BJ (cell line): Measurements from ENCODE around the gene SYNRG. TPM values are rescaled to one million over a fixed set of nuclear protein-coding genes. Genes with fewer than 3 reads are reported as not detected.

Experiments used
- CTCF ChIA-PET: fragments of 350-600 bp; formaldehyde crosslinking; extraction: SDS; loops from one replicate; lab custom pipeline; 2021; ENCODE audit warnings: antibody characterized with exemption, inconsistent platforms; lab: Yijun Ruan, JAX
- POLR2A ChIA-PET: fragments of 300-600 bp; sonication (Branson Sonifier 250); formaldehyde crosslinking; extraction: SDS; loops from one replicate; lab custom pipeline; 2021; ENCODE audit warnings: antibody characterized with exemption; lab: Charles Lee
- DNase-seq: peaks from one replicate; pipeline ENCODE4 v3.0.0-alpha.2; 2011; ENCODE audit warnings: low read depth
- H3K27me3 ChIP-seq: 2 replicates; pipeline ENCODE4 v1.6.0; 2011; ENCODE audit warnings: low read length; ENCODE audit not compliant: control insufficient read depth, insufficient read depth
- H3K36me3 ChIP-seq: 2 replicates; pipeline ENCODE4 v1.5.1; 2011; ENCODE audit warnings: low read length; ENCODE audit not compliant: control insufficient read depth, insufficient read depth
- H3K4me3 ChIP-seq: 2 replicates; pipeline ENCODE4 v1.5.1; 2011; ENCODE audit warnings: low read depth, mild to moderate bottlenecking, control low read depth, low read length
- polyA plus RNA-seq: library from polyadenylated mRNA; depleted of rRNA; stranded (reverse); fragments of >200 nt; gene quantifications from 2 replicates; pipeline ENCODE4 v1.2.3, GENCODE V29; 2011
- TF ChIP-seq, protein P1 (sequence below): IDR thresholded peaks from 2 replicates; pipeline ENCODE4 v1.5.1; 2011; ENCODE audit warnings: low read depth, mild to moderate bottlenecking, control low read depth, inconsistent platforms, low read length, moderate library complexity; ENCODE audit not compliant: insufficient read depth

The SYNRG gene
- polyA plus RNA-seq, 1 experiment, result 10.2 TPM

DNA sequence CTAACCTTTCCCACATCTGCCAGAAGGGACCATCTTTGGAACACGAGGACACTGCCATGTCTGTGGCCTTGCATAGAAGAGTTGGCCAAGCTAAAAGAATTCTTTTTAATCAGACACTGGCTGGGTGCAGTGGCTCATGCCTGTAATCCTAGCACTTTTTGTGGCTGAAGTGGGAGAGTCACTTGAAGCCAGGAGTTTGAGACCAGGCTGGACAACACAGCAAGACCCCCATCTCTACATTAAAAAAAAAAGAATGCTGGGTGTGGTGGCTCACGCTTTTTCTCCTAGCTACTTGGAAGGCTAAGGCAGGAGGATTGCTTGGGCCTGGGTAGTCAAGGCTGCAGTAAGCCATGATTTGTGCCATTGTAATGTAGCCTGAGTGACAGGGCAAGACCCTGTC is 128.8 kb downstream of the SYNRG start:
- H3K36me3 ChIP-seq, result no peaks in the 10 kb centered on the region; the same call in 1 of the 2 replicates
- ChIA-PET CTCF (interaction anchor here (0.6 to 1.2 kb wide), 2 partner anchors 11 to 16 kb away, joined by 3 to 6 read pairs; no protein-coding TSS in a partner anchor), POLR2A (no interaction called here)
- H3K27me3 ChIP-seq, result no peaks in the 10 kb centered on the region
- H3K4me3 ChIP-seq, result no peak overlapping the region
- TF ChIP-seq, protein P1, sequence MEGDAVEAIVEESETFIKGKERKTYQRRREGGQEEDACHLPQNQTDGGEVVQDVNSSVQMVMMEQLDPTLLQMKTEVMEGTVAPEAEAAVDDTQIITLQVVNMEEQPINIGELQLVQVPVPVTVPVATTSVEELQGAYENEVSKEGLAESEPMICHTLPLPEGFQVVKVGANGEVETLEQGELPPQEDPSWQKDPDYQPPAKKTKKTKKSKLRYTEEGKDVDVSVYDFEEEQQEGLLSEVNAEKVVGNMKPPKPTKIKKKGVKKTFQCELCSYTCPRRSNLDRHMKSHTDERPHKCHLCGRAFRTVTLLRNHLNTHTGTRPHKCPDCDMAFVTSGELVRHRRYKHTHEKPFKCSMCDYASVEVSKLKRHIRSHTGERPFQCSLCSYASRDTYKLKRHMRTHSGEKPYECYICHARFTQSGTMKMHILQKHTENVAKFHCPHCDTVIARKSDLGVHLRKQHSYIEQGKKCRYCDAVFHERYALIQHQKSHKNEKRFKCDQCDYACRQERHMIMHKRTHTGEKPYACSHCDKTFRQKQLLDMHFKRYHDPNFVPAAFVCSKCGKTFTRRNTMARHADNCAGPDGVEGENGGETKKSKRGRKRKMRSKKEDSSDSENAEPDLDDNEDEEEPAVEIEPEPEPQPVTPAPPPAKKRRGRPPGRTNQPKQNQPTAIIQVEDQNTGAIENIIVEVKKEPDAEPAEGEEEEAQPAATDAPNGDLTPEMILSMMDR, result no peak
- DNase-seq, result no peak

DNA sequence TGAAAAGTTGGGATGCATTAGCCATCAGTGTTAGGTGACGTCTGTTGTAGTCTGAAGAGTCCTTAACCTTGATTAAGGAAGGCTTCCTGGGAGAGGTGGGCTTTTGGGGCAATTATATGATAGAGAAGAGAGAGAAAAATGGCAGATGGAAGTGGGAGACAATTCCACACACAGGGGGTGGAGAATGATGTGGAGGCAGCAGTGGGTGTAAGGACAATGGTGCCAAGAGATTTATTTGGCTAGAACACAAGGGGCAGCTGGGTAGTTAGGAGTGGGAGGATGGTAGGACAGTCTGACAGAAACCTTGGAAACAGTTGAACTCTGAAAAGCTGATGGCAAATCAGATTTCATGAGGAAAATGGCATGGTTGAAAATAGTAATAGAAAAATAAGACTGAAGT is 130.2 kb downstream of the SYNRG start:
- Histone ChIP-seq H3K4me3 (no peak overlapping the region), H3K27me3 (no peaks in the 10 kb centered on the region), H3K36me3 (peaks cover 4% of the 10 kb centered on the region)
- ChIA-PET CTCF (interaction anchor here (1.2 kb wide), 1 partner anchor 106 kb away, joined by 4 read pairs; no protein-coding TSS in a partner anchor), POLR2A (no interaction called here)
- TF ChIP-seq, protein P1, result no peak
- no peak for DNase-seq

DNA sequence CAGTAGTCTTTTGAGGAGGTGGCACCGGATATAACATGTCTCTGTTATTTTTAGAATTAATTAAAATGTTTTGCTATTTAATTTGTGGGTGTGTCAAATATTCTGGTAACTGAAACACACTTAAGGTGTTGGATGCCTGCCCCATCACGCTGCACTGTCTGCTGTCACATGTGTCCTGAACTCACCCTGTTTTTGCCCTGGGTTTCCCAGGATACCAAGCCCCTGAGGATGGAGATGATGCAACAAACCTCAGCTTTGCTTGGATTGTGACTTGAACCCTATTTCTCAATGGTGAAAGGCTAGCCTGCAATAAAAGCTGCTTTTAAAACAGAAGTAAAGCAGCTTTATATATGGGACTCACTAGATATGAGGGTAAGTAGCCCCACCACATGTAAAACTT is 131.0 kb downstream of the SYNRG start:
- Histone ChIP-seq H3K27me3 (no peaks in the 10 kb centered on the region), H3K4me3 (no peak overlapping the region), H3K36me3 (peaks cover 7% of the 10 kb centered on the region)
- TF ChIP-seq, protein P1, result no peak
- DNase-seq, result peak; percentile 86
- ChIA-PET POLR2A (no interaction called here), CTCF (interaction anchor here (0.8 to 1.6 kb wide), 2 partner anchors 10 to 105 kb away, joined by 3 to 4 read pairs; no protein-coding TSS in a partner anchor)

DNA sequence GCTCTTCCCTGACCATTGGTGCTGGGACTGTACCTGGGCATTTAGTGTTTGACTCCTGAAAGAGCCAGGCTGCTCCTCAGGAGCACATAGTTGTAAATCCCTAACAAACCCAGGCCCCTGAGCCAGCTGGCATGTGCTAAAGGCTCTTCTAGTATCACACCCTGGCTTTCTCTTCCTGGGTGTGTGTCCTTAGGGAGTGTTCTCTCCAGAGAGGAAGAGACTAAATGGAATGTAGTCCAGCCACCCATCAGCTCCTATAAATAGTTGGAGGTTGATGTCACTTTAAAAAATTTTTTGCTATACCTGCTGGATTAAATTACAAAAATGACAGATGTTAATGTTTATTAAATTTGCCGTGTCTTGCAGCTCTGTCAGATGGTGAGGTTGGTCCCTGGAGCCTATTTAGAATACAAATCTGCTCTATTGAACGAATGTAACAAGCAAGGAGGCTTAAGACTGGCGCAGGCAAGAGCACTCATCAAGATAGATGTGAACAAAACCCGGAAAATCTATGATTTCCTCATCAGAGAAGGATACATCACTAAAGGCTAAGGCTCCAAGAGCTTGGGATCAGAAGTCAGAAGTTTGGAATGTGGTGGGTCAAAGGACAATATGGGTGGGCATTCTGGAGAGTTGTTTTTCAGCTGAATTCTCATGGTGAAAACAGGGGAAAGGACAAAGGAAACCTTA is 132.6 kb downstream of the SYNRG start:
- Histone ChIP-seq H3K36me3 (peaks cover 8% of the 10 kb centered on the region), H3K4me3 (no peak overlapping the region), H3K27me3 (no peaks in the 10 kb centered on the region)
- CTCF ChIA-PET, result interaction anchor here (0.6 to 1.7 kb wide), 5 partner anchors 11 to 54 kb away, joined by 3 to 7 read pairs (median 3); no protein-coding TSS in a partner anchor
- DNase-seq, result peak; percentile 50
- POLR2A ChIA-PET, result interaction anchor here (0.6 kb wide), 1 partner anchor 30 kb away, joined by 5 read pairs; no protein-coding TSS in a partner anchor
- TF ChIP-seq, protein P1, result no peak

DNA sequence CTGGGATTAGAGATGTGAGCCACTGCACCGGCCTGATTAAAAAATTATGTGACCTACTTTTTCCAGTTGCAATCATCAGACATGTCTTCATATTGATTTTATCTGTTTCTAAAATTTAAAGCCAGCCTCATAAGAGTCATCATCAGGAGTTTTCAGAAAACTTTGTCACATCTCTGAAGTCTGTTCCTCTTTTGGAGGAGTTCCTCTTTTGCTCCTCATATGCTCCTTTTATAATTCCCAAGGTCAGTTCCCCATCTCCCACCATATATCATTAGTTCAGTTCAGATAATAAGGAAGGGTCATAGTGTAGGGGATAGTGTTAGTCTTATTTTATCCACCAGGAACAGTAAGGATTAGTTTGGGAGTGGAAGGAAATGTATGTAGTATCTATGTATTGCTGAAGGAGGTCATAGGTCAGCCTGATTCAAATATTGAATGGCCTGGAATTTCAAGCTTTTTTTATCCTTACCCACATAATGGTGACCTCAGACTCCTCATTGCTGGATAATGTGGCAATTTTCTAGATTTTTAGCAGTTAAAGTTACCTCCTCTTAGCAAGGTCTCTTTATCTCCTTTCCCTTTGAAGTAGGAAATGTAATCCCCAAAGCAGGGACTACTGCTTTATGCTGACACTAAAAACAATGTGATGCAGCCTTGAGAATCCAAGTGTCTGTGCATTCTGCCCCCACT is 133.3 kb downstream of the SYNRG start:
- TF ChIP-seq, protein P1, result no peak
- no peak for DNase-seq
- H3K4me3 ChIP-seq, result no peak overlapping the region
- CTCF ChIA-PET, result interaction anchor here (0.9 to 1.7 kb wide), 4 partner anchors 11 to 15 kb away, joined by 3 to 7 read pairs (median 3); no protein-coding TSS in a partner anchor
- POLR2A ChIA-PET, result no interaction called here
- H3K36me3 ChIP-seq, result peaks cover 8% of the 10 kb centered on the region
- no peaks in the 10 kb centered on the region for H3K27me3 ChIP-seq
